Kidney (tissue), 14 donors: Measurements from ENCODE around the gene MYO1D. TPM values are rescaled to one million over a fixed set of nuclear protein-coding genes. Genes with fewer than 3 reads are reported as not detected.
A peak's percentile ranks its signal among the peaks of the same experiment; 100 is the strongest.

Source experiments
- DNase-seq, 5 donors: peaks; one replicate each; pipeline ENCODE4 v3.0.0-alpha.2; 2013 to 2020
- FAIRE-seq: peaks from 2 replicates; lab custom pipeline; 2012; peaks lifted over from hg19 to GRCh38; lab: Jason Lieb, UNC
- H3K27ac ChIP-seq, 2 donors: one replicate each; pipeline ENCODE4 v1.7.0; 2013; ENCODE audit warnings: low read depth in 2 of 2, low read length in 2 of 2, inconsistent platforms in 1 of 2
- H3K27me3 ChIP-seq: one replicate; pipeline ENCODE4 v1.7.1; 2013; ENCODE audit warnings: low read length, inconsistent platforms; ENCODE audit not compliant: control insufficient read depth, insufficient read depth
- H3K36me3 ChIP-seq, 3 donors: one replicate each; pipeline versions ENCODE4 v1.7.0 to v1.7.1; 2013; ENCODE audit warnings: low read length in 3 of 3, control low read depth in 1 of 3, inconsistent platforms in 1 of 3; ENCODE audit not compliant: insufficient read depth in 3 of 3, control insufficient read depth in 2 of 3
- H3K4me1 ChIP-seq, 3 donors: one replicate each; pipeline versions ENCODE4 v1.7.0 to v1.7.1; 2013; ENCODE audit warnings: low read length in 3 of 3, inconsistent platforms in 1 of 3, low read depth in 1 of 3; ENCODE audit not compliant: control insufficient read depth in 2 of 3, insufficient read depth in 2 of 3
- H3K4me3 ChIP-seq, 3 donors: one replicate each; pipeline versions ENCODE4 v1.7.0 to v1.8.1; 2013; ENCODE audit warnings: low read length in 3 of 3, control low read depth in 1 of 3, inconsistent platforms in 1 of 3
- H3K9ac ChIP-seq, 3 donors: one replicate each; pipeline versions ENCODE4 v1.7.0 to v1.7.1; 2013; ENCODE audit warnings: low read length in 3 of 3, control low read depth in 1 of 3, inconsistent platforms in 1 of 3
- H3K9me3 ChIP-seq, 3 donors: one replicate each; pipeline versions ENCODE4 v1.7.0 to v1.7.1; 2013; ENCODE audit warnings: low read length in 3 of 3, control low read depth in 1 of 3, inconsistent platforms in 1 of 3; ENCODE audit not compliant: control insufficient read depth in 2 of 3, insufficient read depth in 1 of 3
- intact Hi-C: fragments of 100-400 bp; cut with DNase I; formaldehyde crosslinking; loops from one replicate; pipeline ENCODE4 v1.11.1; 2022
- polyA plus RNA-seq: library from polyadenylated mRNA; stranded (reverse); fragments of 350-450 nt; fragmentation: Illumina TruSeq; extraction: RNeasy Lipid Tissue Mini Kit (QIAGEN cat#74804); gene quantifications from one replicate; pipeline ENCODE4 v1.2.3, GENCODE V29; 2014; ENCODE audit warnings: low read depth, low replicate concordance; ENCODE audit not compliant: insufficient read depth
- total RNA-seq: library from RNA; stranded (reverse); fragmentation: NEBNext Ultra II Directional; extraction: Animal tissue kit (Norgen Biotek cat#: 25700); gene quantifications from one replicate; pipeline ENCODE4 v1.2.1, GENCODE V29; 2021
- TF ChIP-seq, protein P1 (sequence below): IDR thresholded peaks from 3 replicates; pipeline ENCODE4 v1.5.1; 2012; ENCODE audit warnings: mild to moderate bottlenecking, moderate library complexity, borderline replicate concordance; ENCODE audit not compliant: insufficient read depth; ENCODE audit errors: extremely low read depth
- donor health status: control.
- donor health status: control.
- donor health status: control.
- donor health status: control.
- donor health status: control.
- donor health status: DM: yes; HTN: yes; CAD: no.
- donor health status: Normal renal cell carcinoma (clear cell type).

Gene MYO1D
- total and polyA plus RNA-seq, 2 donors from 2014 or later: 21.1 to 99.9 TPM

DNA sequence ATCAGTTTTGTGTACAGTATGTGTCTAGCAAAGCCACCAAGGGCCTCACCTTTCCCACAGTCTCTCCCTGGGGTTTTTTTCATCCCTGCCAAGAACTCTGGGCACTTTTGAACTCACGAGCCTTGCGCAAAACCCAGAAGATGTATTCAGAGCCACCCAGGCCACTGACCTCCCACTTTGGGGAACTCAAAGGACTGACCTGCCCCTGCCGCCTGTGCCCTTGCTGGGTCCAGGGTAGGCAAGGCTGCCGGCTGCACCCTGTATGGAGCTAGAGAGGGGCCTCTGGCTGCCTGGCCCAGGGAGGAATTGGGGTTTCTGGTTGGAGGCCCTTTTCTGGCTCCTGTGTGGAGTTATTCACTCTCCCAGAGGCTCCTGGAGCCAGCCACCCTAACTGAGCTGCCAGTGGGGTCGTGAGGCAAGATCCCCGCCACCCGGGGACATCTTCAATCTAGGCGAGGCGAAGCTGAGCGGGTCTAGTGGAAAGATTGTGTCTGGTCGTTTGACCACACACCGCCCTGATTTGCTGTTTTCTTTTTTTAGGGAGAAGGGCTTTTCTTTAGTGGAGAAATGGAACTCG is 388.2 kb downstream of the MYO1D start:
- H3K9ac ChIP-seq: no peak overlapping the region
- H3K4me1 ChIP-seq: peaks cover 0 to 13% (median 4%) of the 10 kb centered on the region in 3 donors
- H3K9me3 ChIP-seq: no peaks in the 10 kb centered on the region
- no peaks in the 10 kb centered on the region for H3K36me3 ChIP-seq
- FAIRE-seq: no peak
- no peak overlapping the region for H3K27ac ChIP-seq
- H3K4me3 ChIP-seq: no peak overlapping the region
- TF ChIP-seq, protein P1, sequence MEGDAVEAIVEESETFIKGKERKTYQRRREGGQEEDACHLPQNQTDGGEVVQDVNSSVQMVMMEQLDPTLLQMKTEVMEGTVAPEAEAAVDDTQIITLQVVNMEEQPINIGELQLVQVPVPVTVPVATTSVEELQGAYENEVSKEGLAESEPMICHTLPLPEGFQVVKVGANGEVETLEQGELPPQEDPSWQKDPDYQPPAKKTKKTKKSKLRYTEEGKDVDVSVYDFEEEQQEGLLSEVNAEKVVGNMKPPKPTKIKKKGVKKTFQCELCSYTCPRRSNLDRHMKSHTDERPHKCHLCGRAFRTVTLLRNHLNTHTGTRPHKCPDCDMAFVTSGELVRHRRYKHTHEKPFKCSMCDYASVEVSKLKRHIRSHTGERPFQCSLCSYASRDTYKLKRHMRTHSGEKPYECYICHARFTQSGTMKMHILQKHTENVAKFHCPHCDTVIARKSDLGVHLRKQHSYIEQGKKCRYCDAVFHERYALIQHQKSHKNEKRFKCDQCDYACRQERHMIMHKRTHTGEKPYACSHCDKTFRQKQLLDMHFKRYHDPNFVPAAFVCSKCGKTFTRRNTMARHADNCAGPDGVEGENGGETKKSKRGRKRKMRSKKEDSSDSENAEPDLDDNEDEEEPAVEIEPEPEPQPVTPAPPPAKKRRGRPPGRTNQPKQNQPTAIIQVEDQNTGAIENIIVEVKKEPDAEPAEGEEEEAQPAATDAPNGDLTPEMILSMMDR: no peak
- H3K27me3 ChIP-seq: no peaks in the 10 kb centered on the region
- intact Hi-C loops: loop anchor here (10.0 kb wide), 1 partner anchor 266 kb away; no protein-coding TSS in a partner anchor
- DNase-seq: no peak

DNA sequence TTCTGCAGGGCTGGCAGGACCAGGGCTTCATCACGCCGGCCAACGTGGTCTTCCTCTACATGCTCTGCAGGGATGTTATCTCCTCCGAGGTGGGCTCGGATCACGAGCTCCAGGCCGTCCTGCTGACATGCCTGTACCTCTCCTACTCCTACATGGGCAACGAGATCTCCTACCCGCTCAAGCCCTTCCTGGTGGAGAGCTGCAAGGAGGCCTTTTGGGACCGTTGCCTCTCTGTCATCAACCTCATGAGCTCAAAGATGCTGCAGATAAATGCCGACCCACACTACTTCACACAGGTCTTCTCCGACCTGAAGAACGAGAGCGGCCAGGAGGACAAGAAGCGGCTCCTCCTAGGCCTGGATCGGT is 388.8 kb downstream of the MYO1D start:
- intact Hi-C loops: loop anchor here (10.0 kb wide), 1 partner anchor 267 kb away; no protein-coding TSS in a partner anchor
- H3K27me3 ChIP-seq: no peaks in the 10 kb centered on the region
- no peak for DNase-seq
- H3K4me1 ChIP-seq: peaks cover 0 to 15% (median 4%) of the 10 kb centered on the region in 3 donors
- no peak for FAIRE-seq
- H3K4me3 ChIP-seq: no peak overlapping the region
- H3K27ac ChIP-seq: no peak overlapping the region
- TF ChIP-seq, protein P1: no peak
- H3K9me3 ChIP-seq: no peaks in the 10 kb centered on the region
- H3K9ac ChIP-seq: no peak overlapping the region
- H3K36me3 ChIP-seq: no peaks in the 10 kb centered on the region

DNA sequence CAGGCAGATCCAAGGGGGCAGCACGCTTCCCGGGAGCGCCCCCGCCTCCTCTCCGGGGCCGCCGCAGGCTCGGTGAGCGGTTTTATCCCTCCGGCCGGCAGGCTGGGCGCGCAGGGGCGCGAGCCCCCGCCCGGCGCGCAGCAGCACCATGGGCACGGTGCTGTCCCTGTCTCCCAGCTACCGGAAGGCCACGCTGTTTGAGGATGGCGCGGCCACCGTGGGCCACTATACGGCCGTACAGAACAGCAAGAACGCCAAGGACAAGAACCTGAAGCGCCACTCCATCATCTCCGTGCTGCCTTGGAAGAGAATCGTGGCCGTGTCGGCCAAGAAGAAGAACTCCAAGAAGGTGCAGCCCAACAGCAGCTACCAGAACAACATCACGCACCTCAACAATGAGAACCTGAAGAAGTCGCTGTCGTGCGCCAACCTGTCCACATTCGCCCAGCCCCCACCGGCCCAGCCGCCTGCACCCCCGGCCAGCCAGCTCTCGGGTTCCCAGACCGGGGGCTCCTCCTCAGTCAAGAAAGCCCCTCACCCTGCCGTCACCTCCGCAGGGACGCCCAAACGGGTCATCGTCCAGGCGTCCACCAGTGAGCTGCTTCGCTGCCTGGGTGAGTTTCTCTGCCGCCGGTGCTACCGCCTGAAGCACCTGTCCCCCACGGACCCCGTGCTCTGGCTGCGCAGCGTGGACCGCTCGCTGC is 389.3 kb downstream of the MYO1D start:
- Histone ChIP-seq H3K27ac (no peak overlapping the region), H3K9me3 (no peaks in the 10 kb centered on the region), H3K4me1 (peaks cover 0 to 15% (median 4%) of the 10 kb centered on the region in 3 donors), H3K9ac (peak overlapping the region in 2 of 3 donors; percentile 44 to 51), H3K27me3 (no peaks in the 10 kb centered on the region), H3K4me3 (peak overlapping the region; percentile 10 to 73 (median 56)), H3K36me3 (no peaks in the 10 kb centered on the region)
- TF ChIP-seq, protein P1: no peak
- FAIRE-seq (no peak), DNase-seq (peak; percentile 30 to 85 (median 56))
- intact Hi-C loops: loop anchor here (10.0 kb wide), 1 partner anchor 267 kb away; no protein-coding TSS in a partner anchor
